ENCODE data around the gene RAMP2.
A peak's percentile ranks its signal among the peaks of the same experiment; 100 is the strongest.

The RAMP2 gene

GRCh38 chr17:42784409-42784808 is 23.4 kb downstream of the RAMP2 start:
- Histone ChIP-seq H3K36me3 (peaks cover 7% of the 10 kb centered on the region; the same call in 1 of the 2 replicates), H3K4me3 (no peak overlapping the region), H3K27me3 (peaks cover 84% of the 10 kb centered on the region), H3K9ac (no peak overlapping the region), H3K4me1 (peaks cover 9% of the 10 kb centered on the region; the same call in 1 of the 2 replicates), H4K20me1 (peaks cover 43% of the 10 kb centered on the region; the same call in 1 of the 2 replicates), H3K4me2 (no peak overlapping the region), H3K9me3 (peaks cover 4% of the 10 kb centered on the region; the same call in 1 of the 2 replicates), H3K27ac (no peak overlapping the region)
- no peak for TF ChIP-seq Cebpa-rat (IDR thresholded peaks at IDR 0.05)

- peaks cover 37% of the 10 kb centered on the region; the same call in 1 of the 2 replicates for H4K20me1 ChIP-seq
- peaks cover under 1% of the 10 kb centered on the region; the same call in 1 of the 2 replicates for H3K36me3 ChIP-seq
- no peak for TF ChIP-seq Cebpa-rat (IDR thresholded peaks at IDR 0.05)
- peaks cover 4% of the 10 kb centered on the region; the same call in 1 of the 2 replicates for H3K9me3 ChIP-seq
- peaks cover 5% of the 10 kb centered on the region; the same call in 1 of the 2 replicates for H3K4me1 ChIP-seq
- no peak overlapping the region for H3K9ac ChIP-seq
- peaks cover 78% of the 10 kb centered on the region for H3K27me3 ChIP-seq
- no peak overlapping the region for H3K4me3 ChIP-seq
- no peak overlapping the region for H3K27ac ChIP-seq
- no peak overlapping the region for H3K4me2 ChIP-seq
Measured at GRCh38 chr17:42784811-42785592, 24.0 kb downstream of the RAMP2 start.

GRCh38 chr17:42787266-42787665 is 26.2 kb downstream of the RAMP2 start:
- Histone ChIP-seq H3K9me3 (peaks cover 4% of the 10 kb centered on the region; the same call in 1 of the 2 replicates), H3K27me3 (peaks cover 56% of the 10 kb centered on the region), H3K9ac (no peak overlapping the region), H4K20me1 (peaks cover 19% of the 10 kb centered on the region; the same call in 1 of the 2 replicates), H3K27ac (no peak overlapping the region), H3K4me1 (no peaks in the 10 kb centered on the region), H3K4me3 (no peak overlapping the region), H3K4me2 (no peak overlapping the region), H3K36me3 (no peaks in the 10 kb centered on the region)
- TF ChIP-seq Cebpa-rat (IDR thresholded peaks at IDR 0.05): no peak

- Histone ChIP-seq H3K9ac (no peak overlapping the region), H3K4me1 (peaks cover 4% of the 10 kb centered on the region), H4K20me1 (no peaks in the 10 kb centered on the region), H3K9me3 (no peaks in the 10 kb centered on the region), H3K27ac (no peak overlapping the region), H3K36me3 (peaks cover 18% of the 10 kb centered on the region), H3K27me3 (peaks cover 9% of the 10 kb centered on the region), H3K4me3 (no peak overlapping the region), H3K4me2 (no peak overlapping the region)
- no peak for TF ChIP-seq Cebpa-rat (IDR thresholded peaks at IDR 0.05)
Measured at GRCh38 chr17:42791948-42792347, 30.9 kb downstream of the RAMP2 start.

- no peak overlapping the region for H3K27ac ChIP-seq
- TF ChIP-seq Cebpa-rat (IDR thresholded peaks at IDR 0.05): no peak
- no peak overlapping the region for H3K4me2 ChIP-seq
- no peak overlapping the region for H3K9ac ChIP-seq
- no peak overlapping the region for H3K4me3 ChIP-seq
- H3K4me1 ChIP-seq: peaks cover 10% of the 10 kb centered on the region
- H3K36me3 ChIP-seq: peaks cover 21% of the 10 kb centered on the region
- no peaks in the 10 kb centered on the region for H4K20me1 ChIP-seq
- H3K9me3 ChIP-seq: no peaks in the 10 kb centered on the region
- H3K27me3 ChIP-seq: peaks cover 3% of the 10 kb centered on the region; the same call in 1 of the 2 replicates
Measured at GRCh38 chr17:42792545-42792944, 31.5 kb downstream of the RAMP2 start.

- no peak for TF ChIP-seq Cebpa-rat (IDR thresholded peaks at IDR 0.05)
- peaks cover 21% of the 10 kb centered on the region for H3K4me1 ChIP-seq
- H3K27me3 ChIP-seq: no peaks in the 10 kb centered on the region
- H3K9me3 ChIP-seq: no peaks in the 10 kb centered on the region
- no peak overlapping the region for H3K27ac ChIP-seq
- no peak overlapping the region for H3K4me2 ChIP-seq
- peaks cover 21% of the 10 kb centered on the region for H3K36me3 ChIP-seq
- no peaks in the 10 kb centered on the region for H4K20me1 ChIP-seq
- H3K9ac ChIP-seq: no peak overlapping the region
- no peak overlapping the region for H3K4me3 ChIP-seq
Measured at GRCh38 chr17:42795061-42795460, 34.0 kb downstream of the RAMP2 start.

GRCh38 chr17:42795465-42795864 is 34.4 kb downstream of the RAMP2 start:
- Histone ChIP-seq H3K4me1 (peaks cover 21% of the 10 kb centered on the region), H3K4me2 (no peak overlapping the region), H3K9ac (no peak overlapping the region), H3K9me3 (no peaks in the 10 kb centered on the region), H3K27me3 (no peaks in the 10 kb centered on the region), H3K36me3 (peaks cover 21% of the 10 kb centered on the region), H3K4me3 (no peak overlapping the region), H4K20me1 (no peaks in the 10 kb centered on the region), H3K27ac (no peak overlapping the region)
- no peak for TF ChIP-seq Cebpa-rat (IDR thresholded peaks at IDR 0.05)

GRCh38 chr17:42796066-42796758 is 35.2 kb downstream of the RAMP2 start:
- no peaks in the 10 kb centered on the region for H3K27me3 ChIP-seq
- no peaks in the 10 kb centered on the region for H3K9me3 ChIP-seq
- no peak overlapping the region for H3K9ac ChIP-seq
- no peak overlapping the region for H3K4me2 ChIP-seq
- peaks cover 21% of the 10 kb centered on the region for H3K36me3 ChIP-seq
- TF ChIP-seq Cebpa-rat (IDR thresholded peaks at IDR 0.05): no peak
- H3K4me1 ChIP-seq: peaks cover 21% of the 10 kb centered on the region
- H3K4me3 ChIP-seq: no peak overlapping the region
- H3K27ac ChIP-seq: no peak overlapping the region
- no peaks in the 10 kb centered on the region for H4K20me1 ChIP-seq

GRCh38 chr17:42797067-42798007 is 36.3 kb downstream of the RAMP2 start:
- H3K27ac ChIP-seq: 0 out of 2 replicates have a peak overlapping the region, but pooled peaks have one; percentile 69
- H3K4me2 ChIP-seq: peak overlapping the region; percentile 98
- peak overlapping the region; percentile 85 for H3K4me3 ChIP-seq
- H3K9me3 ChIP-seq: no peaks in the 10 kb centered on the region
- peaks cover 21% of the 10 kb centered on the region for H3K36me3 ChIP-seq
- H4K20me1 ChIP-seq: no peaks in the 10 kb centered on the region
- H3K9ac ChIP-seq: peak overlapping the region; percentile 85
- no peak for TF ChIP-seq Cebpa-rat (IDR thresholded peaks at IDR 0.05)
- H3K4me1 ChIP-seq: peaks cover 21% of the 10 kb centered on the region
- H3K27me3 ChIP-seq: no peaks in the 10 kb centered on the region

Data from BLaER1 (cell line).